RKO (cell line): ENCODE data around the gene OSTF1.

Source experiments
- DNase-seq: peaks from one replicate; pipeline ENCODE4 v3.0.0-alpha.2; 2016; ENCODE audit warnings: low spot score

Gene OSTF1

DNA sequence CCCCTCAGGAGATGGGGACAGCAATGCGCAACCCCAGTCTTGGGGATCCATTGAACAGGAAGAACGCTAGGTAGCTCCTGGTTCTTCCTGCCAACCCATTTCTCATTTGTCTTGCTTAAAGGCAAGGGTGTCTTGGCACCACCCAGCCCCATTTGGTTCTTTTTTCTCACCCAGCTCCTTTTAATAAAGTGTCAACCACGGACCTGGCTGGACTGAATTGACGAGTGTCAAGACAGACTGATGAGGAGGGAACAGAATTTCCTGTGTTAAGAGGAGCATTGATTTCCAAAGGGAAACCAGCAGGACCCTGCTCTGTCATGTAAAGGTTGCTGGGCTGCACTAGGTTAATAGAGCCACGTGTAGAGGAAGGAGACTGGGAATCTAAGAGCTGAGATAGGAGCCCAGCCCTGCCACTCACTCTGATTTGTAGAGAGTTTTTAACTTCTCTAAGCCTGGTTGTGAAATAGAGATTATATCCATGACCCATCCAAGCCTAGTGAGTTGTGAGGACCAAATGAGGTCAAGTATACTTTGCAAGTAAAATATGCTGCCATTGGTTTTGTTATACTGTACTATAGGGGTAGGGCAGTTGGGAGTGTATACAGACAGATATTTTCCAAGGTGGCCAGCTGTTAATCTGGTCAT lies 33.7 kb downstream of the OSTF1 start:
- DNase-seq: no peak

DNA sequence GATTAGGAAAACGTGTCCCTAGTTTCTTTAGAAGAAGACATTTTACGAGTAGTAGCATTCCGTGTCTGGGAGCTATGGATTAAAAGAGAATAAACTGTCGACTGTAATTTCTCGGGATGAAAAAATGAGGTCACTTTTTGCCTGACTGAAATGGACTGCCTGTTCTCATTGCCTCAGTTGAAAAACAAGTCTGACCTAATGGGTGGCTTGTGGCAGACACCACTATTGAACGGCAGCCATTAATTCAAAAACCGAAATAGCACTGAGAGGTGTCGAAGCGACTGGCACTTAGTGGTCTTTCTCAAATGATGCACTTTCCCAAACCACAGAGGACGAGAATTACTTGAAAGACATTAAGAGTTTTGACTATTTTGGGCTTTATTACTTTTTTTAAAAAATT lies 35.4 kb downstream of the OSTF1 start:
- no peak for DNase-seq

DNA sequence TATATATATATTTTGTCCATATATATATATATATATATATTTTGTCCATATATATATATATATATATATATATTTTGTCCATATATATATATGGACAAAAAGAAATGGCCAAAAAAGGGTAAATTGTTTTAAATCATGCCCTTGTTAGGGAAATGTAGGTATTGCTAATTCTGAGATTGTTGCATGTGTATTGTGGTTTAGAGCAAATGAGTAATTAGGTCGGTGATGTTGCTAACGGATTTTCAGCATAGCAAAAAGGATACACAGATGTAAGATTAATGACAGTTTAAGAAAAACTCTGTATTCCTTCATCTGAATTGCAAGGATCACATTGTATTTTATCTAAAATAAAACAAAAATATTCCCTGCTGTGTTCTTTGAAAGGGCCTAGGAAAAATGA lies 40.2 kb downstream of the OSTF1 start:
- DNase-seq: no peak

DNA sequence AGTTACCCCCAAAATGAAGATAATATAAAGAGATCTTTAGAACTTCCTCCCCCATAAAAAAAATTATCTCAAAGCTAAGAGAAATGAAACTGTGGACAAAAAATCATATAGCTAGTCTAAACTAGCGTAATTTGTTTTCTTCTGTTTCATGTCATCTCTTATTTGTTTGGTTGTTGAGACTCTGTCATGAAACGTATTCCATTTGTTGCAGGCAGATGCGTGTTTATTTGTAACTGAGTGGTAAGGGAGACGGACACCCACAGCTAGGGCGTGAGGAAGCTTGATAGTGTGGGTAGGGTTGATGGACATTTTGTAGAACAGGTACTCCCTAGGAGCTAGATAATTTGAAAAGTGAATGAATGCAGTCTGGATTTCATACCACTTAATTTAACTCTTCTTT lies 41.9 kb downstream of the OSTF1 start:
- no peak for DNase-seq

DNA sequence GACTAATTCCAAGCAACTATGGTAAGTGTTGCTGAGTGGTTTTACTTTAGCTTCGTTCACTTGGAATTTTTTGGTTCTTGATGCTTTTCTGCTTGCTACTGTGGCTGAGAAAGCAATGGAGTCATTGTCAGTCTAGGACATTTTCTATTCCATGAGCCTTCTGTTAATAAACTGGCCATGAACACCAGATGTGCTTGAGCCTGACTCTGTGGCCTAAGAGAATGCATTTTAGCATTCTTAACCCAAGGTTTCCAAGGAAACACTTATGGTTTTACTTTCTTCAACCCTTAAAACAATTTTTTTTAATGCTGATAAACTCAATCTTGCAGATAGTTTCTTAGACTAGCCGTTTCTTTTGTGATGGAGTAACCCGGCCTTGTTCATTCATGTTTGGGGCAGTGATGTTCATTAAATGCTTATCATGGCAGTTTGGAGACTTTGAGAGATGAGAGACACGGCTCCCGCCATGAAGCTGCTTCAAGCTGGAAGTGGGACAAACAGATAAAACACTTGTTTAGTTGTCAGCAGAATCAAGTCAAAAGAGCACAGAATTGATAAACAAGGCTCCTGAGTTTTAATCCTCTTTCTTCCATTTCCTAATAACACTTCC lies 42.4 kb downstream of the OSTF1 start:
- no peak for DNase-seq

DNA sequence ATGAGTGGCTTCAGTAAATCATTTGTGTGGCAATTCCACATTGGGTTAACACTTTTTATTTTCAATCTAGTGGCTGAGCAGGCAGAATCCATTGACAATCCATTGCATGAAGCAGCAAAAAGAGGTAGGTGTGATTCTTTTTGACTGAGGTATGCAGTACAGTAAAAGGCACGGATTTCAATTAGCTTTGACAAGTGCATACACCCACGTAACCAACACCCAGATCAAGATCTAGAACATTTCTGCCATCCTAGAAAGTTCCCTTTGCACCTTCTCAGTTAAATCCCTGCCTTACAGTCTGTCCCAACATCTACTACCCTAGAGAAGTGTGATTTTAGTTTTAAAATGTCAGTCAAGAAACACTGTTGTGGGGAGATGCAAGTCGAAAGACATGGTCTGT lies 43.4 kb downstream of the OSTF1 start:
- DNase-seq: no peak

DNA sequence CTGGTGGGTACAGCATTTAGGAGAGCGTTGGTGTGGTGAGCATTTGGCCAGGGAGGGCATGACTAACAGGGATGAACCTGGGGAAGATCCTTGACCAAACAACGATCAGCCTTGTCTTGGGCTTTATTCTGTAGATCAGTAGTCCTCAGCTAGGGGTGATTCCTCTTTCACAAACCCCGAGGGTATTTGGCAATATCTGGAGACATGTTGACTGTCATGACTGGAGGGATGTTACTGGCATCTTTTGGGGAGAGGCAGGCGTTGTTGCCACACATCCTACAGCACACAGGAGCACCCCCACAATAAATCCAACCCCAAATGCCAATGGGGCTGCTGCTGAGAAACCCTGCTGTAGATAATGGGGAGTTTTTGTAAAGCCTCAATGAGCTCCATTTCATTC lies 43.9 kb downstream of the OSTF1 start:
- DNase-seq: no peak

DNA sequence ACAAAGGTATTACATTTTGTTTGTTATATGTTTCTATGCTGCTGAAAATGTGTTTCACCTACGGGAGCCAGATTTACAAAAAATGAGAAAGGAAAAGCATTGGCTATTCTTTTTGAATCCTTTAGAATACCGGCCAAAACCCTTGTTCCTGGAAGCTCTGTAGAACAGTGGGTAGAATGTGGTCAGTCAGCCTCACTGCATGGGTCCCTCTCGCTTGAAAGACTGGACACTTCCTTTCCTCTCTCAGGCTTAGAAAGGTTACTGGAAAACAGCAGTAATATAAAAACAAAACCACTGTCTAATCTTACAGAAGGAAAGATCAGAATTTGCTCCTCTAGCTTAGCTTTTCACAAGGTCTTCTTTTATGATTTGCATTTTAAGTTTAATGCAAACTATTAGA lies 45.1 kb downstream of the OSTF1 start:
- no peak for DNase-seq

DNA sequence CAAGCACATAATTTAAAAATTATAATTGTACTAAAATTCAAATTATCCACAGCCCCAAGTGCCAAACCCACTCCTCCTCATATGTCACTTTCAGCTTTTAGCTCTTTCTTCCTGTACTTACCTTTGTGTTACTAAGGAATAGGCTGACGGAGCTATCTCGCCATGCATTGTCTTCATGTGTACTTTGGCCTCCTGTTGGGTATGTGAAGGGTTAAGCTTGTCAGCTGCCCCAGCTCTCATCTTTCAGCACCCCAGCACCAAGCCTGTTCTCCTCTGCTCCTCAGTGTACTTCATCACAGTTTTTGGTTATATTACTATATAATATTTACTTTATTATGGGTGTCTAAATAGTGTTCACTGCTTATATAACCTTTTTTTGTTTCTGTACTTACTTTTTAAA lies 46.2 kb downstream of the OSTF1 start:
- no peak for DNase-seq

DNA sequence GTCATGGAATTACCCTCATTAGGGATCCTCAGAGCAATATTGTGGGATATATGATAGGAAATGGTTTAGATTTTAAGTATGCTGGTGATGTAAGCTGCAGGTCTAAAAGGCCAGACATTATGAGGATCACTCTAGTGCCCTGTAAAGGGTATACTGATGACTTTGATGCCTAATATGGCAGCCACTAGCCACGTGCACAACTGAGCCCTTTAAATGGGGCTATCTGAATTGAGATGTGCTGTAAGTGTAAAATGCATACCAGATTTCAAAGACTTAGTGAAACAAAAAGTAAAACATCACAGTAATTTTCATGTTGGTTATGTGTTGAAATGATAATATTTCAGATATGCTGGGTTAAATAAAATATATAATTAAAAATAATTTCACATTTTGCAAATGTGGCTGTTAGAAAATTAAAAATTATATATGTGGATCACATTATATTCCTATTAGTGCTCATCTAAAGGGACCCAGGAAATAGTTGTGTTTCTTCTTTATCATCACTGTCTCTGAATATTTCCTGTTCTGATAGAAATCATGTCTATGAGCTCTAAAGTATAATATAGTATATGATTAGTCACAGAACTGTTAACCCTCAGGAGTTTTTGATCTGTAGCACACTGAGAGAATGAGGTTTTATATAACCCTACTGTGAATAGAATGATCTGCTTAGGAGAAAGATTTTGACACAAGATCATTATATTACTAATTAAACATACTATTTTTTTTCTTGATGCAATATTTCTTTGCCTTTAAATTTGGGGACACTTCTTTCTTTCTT lies 50.1 kb downstream of the OSTF1 start:
- no peak for DNase-seq

DNA sequence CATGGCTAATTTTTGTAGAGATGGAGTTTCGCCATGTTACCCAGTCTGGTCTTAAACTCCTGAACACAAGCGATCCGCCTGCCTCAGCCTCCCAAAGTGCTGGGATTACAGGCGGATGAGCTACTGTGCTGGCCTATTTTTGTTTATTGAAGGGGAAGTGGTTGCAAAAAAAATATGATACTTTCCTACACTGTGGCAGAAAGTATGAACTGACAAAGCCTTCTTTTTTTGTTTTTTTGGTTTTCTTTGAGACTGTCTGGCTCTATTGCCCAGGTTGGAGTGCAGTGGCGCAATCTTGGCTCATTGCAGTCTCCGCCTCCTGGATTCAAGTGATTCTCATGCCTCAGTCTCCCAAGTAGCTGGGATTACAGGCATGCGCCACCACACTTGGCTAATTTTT lies 50.9 kb downstream of the OSTF1 start:
- DNase-seq: no peak

DNA sequence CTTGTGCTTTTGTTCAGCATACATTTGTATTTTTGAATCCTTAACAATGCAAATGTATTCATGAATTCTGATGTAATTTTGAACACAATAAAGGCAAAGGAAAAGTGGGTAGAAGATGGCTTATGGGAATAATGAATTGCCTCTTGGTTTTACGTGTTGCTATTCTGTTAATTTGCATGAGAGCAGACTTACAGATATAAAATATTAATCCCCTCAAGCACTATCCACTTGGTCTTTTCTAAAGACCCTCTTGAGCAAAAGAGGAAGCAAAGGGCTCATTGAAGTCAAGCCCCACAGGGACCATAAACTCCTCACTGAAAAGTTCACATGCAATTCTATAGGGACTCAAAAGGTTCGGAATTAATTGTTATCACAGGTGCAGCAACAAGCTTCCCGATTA lies 51.9 kb downstream of the OSTF1 start:
- no peak for DNase-seq

DNA sequence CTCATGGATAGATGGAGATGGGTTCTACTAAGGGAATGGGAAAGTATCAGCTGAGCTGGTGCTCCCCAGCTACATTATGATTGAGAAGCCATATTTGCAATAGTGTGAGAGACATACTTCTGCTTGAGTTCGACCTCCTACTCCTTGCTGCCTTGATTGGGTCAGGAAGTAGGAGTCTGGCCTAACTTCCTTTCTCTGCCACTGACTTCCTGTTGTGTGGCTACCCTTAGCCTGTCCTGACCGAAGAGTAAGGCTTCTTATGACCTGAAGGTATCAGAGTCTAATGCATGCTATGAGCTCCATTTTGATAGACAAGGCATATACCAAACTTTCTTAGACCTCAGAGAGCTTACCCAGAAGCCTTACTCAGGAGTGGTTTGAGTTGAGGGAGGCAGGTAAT lies 53.9 kb downstream of the OSTF1 start:
- DNase-seq: no peak

DNA sequence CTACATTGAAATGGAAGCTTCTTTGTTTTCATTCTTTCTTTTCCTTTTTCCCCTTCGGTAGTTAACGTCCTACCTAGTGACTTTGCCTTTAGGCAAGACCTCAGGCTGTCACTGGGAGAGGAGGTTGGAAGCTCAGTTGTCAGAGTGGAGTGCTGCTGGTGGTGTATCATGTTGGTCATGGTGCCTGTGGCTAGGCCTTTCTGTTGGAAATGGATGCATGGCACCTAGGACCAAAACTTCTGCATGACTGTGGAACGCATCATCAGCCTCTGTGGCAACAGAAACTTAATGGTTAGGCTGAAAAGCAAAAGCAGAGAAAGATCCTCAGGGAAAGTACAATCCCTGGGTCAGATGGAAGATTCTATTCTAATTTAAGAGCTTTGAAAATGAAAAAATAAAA lies 57.9 kb downstream of the OSTF1 start:
- no peak for DNase-seq

DNA sequence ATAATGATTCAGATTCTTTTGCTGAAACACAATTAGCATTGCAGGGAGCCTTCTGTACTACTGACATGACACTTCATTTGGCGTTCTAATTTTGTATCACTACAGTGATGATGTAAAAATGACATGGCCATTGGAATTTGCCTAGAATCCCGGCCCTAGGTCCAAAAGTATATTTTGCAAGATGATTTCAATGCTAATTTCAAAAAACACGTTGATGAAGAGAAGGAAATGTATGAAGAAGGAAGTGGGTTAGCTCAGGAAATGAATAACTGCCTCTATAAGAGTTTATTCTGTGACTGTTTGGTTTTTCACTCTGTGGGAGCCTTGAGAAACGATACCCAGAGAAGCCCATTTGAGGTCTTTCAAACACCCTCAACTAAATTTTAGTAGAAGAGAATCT lies 59.3 kb downstream of the OSTF1 start:
- DNase-seq: no peak

DNA sequence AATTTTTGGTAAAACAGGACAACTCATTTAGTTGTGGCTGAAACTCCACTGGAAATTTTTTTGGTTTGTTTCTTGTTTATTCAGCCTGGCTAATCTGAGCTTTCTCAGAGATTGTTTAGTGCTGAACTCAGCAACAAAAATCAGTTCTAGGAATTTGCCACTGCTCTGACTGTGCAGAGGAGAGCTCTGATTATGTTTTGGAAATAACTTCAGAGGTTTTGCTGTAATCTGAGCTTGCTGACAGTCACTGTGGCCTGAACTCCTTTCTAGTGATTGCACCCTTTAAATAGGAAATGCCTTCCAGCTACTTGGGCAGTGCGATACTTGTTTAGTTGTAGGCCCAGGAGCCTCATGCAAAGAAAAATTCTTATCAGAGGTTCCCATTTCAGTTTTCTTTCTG lies 60.2 kb downstream of the OSTF1 start:
- DNase-seq: no peak

DNA sequence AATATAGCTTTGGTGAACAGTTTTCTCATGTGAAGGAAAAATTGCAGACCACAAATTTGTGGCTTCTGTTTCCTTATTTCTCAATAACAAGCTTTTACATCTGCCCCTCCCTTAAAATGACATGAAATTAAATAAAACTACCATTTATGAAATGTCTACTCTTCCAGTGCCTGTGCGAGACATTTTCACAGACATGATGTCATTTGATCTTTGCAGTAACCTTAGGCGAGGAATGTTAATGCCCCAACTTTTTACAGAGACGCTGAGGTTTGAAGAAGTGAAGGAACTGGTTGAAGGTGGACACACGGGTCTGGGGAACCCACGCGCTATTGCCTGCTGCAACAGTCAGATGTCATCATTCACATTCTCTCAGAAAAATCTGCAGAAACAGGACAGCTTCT lies 61.5 kb downstream of the OSTF1 start:
- DNase-seq: no peak

DNA sequence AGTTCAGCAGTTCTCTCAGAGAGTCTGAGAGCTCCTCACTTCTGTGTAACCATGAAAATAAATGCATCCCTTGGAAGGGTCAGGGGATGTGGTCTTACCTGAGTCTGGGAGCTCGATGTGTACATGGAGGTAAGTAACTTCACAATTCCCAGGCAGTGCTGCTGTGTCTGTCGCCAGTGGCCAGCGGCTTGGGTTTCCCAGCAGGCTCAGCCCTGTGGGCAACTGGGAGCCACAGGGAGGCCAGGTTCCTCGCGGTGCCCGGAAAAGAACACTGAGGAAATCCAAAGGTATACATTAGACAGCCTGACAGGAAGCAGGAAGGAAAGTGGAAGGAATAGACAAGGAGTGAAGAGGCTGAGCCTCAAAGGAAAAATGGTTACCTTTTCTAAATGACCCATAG lies 62.2 kb downstream of the OSTF1 start:
- DNase-seq: no peak

DNA sequence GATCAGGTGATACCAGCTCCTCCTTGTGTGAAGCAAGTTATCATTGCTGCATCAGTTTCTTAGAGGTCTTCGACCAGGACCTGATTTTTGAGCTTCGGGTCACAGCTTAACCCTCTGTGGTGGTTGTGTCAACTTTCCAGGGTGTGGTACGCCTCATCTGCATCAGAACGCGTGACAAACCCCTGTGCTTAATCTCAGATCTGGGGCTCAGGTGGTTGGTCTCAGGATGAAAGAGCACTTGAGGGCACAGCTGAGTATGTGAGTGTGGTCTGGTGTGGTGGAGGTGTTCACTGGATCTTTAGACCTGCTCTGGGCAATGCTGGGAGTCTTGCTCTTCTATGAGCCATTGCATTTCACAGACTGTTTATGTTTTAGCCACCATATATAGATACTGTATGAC lies 64.1 kb downstream of the OSTF1 start:
- DNase-seq: no peak

DNA sequence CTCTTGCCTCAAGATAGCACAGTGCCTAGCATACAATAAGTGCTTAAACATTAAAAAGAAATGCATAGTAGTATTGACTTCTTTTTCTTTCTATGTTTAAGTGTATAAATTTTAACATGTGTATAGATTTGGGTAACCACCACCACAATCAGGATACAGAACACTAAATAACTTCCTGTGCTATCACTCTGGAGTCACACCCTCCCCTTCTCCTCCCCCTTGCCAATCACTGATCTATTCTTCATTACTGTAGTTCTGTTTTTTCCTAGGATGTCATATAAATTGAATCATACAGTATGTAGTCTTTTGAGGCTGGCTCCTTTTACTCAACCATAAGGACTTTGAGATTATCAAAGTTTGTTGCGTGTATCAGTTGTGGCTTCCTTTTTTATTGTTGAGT lies 68.5 kb downstream of the OSTF1 start:
- no peak for DNase-seq

DNA sequence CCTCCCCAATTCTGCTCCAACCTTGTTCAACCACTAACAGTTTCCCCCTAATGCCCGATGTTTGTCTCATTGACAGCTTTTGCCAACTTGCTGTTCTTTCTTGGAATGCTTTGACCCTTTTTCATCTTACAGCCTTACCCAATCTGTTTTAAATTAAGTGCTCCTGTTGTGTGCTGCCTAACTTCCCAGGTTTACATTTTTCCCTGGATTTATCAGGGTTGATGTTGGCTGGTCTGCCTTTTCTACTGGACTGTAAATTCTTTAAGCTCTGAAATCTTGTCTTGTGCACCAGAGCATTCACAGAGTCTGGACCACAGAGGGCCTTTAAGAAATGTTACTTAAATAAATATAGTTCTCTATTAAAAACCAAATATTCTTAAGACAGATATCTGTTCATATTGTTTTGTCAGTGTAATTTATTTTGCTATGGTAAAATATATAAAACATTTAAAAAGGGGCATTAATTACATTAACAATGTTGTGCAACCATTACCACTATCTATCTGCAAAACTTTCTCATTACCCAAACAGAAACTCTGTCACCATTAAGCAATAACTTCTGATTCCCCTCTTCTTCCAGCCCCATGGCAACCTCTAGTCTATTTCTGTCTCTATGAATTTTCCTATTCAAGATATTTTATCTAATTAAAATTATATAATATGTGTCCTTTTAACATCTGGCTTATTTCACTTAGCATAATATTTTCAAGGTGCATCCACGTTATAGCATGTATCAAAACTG lies 73.0 kb downstream of the OSTF1 start:
- no peak for DNase-seq

DNA sequence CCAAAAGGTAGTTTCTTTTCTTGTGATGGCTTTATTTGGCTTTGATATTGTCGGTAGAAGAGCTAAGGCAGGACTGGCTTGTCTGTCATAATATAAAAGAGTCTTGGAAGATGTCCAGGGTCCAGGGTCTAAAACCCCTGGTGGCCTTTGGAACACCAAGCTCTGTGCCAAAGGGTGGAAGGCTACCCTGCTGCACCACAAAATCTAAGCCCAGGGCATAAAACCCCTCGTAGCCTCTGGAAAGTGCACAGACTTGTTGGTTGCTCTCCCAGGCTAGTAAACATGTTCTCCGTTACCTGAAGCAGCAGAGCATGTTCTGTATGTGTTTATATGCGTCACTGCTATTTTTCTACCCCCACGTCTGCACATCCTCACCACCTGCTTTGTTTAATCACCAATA lies 75.5 kb downstream of the OSTF1 start:
- DNase-seq: no peak

DNA sequence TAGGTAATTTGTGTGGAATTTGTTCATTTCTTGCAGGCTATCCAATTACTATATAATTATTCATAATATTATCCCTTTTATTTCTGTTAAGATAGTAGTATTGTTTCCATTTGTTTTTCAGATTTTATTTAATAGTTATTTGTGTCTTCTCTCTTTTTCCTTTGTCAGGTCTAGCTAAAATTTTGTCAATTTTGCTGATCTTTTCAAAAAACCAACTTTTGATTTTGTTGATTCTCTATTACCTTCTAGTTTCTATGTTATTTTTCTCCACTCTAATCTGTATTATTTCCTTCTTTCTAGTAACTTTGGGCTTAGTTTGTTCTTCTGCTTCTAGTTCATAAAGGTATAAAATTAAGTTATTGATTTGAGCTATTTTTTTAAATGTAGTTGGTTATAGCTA lies 76.3 kb downstream of the OSTF1 start:
- no peak for DNase-seq
